Stimulated activated CD4-positive, alpha-beta T cell treated with anti-CD3 and anti-CD28 coated beads, Interleukin-1b, Interleukin-23, amount 100 ng/mL, for 4 hours (primary cell): ENCODE results near the gene POLR1A.

ENCODE experiments used
- DNase-seq, 2 donors: peaks; one replicate each; pipeline ENCODE4 v3.0.0-alpha.2; 2020; ENCODE audit warnings: low read depth in 2 of 2

The POLR1A gene

DNA sequence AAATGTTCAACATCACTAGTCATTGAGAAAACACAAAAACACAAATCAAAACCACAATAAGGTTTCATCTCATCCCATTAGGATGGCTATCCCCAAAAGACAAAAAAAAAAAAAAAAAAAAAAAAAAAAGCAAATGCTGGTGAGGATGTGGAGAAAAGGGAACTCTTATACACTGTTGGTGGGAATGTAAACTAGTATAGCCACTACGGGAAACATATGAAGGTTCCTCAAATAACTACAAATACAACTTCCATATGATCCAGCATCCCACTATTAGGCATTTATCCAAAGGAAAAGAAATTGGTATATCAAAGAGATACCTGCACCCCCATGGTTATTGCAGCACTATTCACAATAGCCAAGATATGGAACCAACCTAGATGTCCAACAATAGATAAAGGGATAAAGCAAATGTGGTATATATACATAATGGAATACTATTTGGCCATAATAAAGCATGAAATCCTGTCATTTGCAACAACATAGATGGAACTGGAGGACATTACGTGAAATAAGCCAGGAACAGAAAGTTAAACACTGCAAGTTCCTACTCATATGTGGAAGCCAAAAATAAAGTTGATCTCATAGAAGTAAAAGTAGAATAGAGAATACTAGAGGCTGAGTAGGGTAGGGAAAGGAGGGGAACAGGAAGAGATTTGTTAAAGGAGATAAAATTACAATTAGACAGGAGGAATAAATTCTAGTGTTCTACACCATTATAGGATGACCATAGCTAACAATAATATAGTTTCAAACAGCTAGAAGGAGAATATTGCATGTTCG lies 8.4 kb downstream of the POLR1A start:
- DNase-seq: no peak

DNA sequence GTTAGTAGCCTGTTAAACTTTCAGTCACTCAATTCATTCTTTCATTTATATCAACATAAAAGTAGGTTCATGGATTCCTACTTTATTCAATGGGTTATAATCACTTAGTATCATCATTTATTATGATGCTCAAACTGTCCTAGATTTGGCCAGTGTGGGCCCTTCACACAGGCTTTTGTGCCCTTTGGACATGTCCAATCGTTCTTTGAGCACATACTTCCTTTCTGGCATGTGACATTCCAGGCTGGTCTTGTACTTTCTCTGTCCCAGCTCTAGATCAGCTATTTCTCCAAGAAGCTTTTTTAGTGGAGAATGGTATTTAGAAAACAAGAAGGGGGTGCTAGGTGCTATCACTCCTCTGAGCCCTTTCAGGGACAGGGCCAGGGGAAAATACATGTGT lies 11.5 kb downstream of the POLR1A start:
- DNase-seq: no peak

DNA sequence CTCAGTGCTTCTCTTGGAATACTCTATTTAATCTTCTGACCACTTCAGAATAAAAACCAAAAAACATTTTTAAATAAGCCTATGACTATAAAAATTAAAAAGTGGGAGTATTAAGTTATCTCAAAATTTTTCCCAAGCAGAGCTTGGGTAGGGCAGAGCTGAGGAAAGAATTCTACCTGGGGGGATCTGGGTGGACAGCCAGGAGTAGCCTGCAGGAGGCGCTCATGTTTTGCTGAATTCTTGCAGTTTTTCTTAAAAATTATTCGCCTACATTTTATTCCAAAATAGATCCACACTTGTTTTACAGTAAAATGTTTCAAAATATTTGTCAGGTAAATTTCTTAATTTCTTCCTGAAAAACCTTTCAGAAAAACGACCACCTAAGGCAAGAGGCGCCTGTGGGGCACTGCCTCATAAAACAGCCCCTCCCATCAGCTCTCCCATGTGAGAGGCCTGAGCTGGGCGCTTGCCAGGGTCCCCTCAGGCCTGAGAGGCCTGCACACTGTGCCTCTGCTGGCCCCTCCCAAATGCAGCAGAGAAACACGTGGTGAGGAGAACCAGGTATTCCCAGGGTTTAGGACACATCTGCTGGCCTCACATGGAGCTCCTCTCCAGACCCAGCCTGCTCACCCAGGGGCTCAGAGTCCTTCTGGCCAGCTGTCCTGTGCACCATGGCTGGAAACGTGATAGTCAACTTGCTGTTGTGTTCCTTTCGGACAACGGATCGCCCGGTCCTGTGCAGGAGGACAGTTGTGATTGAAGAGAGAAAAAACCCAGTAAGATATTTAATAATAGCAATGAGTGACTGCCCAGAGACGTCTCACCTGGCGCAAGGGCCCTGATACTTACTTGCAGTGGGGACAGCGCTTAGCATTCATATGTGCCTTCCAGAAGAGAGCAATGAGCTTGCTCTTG lies 17.5 kb downstream of the POLR1A start:
- no peak for DNase-seq

DNA sequence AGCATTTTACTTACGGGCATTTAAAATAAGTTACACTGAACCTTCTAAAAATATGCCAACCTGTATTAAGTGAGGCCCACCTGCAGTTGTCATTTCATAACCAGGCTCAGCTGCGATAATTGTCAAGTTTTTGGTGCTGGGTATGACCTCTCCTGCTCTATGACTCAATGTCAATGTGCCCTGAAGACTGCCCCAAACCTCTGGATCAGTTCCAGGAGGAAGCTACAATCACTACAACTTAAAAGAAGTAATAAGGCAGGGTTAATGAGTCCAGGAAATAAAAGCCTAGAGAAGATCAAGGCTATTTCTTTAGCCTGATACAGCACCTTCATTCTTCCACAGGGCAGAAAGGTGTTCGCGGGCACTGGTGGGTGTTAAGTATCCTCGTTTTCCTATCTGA lies 22.9 kb downstream of the POLR1A start:
- DNase-seq: no peak

DNA sequence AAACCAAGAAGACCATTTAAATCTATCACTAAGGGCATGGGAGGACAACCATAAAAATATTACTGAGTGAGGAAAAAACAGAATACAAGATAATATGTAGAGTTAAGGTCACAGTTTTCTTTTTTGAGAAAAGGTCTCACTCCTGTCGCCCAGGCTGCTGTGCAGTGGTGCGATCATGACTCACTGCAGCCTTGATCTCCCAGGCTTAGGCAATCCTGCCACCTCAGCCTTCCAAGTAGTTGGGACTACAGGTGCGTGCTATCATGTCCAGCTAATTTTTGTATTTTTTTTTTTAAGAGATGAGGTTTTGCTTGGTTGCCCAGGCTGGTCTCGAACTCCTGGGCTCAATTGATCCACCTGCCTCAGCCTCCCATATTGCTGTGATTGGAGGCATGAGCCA lies 24.0 kb downstream of the POLR1A start:
- DNase-seq: no peak

DNA sequence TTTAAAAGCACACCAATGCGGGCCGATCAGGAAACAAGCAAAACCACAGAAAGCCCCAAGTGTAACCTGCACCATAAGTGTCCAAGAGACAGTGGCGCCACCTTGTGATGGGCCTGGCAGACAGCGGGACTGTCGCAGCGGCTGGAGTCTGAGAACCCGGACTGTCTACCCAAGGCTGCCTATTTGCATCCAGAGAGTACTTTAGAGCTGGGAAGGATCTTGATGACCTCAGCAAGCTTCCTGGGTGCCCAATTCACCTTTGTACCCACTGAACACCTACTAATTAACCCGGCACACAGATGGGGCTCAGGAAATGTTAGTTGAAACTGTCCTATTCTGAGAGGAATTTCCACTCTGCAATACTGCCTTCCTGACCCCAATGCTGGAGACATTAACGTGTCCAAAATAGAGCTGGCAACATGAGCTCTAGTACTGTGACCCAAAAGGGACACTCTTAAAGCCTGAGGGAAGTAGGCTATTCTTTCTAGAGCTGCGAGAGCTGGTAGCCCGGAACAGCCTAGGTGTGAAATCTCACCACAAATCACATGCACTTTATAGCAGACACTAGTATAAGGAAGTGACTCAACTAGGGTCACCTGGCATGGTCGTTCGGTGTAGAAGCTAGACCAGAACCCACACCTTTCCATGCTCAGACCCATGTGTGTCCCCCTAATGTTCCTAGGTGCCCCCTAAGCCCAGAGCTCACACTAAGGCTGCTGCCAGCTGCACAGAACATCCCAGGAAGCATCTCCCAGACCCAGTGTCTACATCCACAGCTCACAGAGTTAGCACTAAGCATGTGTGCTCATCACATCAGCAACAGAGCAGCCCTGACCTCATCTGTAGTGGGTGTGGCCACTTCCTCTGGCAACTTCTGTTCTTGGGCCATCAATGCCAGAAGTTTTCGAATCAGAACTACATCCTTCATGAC lies 25.4 kb downstream of the POLR1A start:
- DNase-seq: peak; percentile 57 to 60

DNA sequence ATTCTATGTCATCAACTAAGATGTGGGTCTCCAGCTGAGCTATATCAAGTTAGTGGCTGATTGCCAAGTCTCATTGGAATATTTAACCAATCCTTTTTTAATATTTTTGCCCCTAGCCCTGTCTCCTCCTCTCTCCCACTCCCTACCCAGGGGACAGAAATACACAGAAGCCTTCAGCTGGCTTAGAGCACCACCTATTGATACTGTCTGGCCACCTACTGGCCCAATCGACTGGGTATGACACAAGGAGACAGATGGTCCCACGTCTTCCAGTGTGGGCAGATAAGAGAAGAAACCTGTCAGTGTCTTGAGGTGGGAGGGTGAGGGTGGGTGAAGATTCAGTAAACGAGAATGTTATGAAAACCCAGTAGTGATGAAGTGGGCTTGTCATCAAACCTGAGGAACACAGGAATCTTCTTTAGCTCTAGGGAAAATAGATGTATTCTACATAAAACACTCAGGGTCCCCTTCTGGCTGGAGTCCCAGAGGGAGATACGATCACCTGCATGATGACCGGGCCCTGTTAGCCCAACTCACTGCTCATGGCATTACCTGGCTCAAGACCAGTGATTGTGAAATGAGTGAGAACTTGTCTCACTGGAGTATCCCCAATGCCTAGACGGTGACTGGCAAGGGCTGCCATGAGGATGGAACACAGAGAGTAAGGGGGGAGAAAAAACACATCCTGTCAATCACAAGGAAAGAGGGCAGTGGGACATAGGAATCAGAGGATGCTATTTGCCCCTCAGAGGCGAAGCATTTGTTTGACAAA lies 26.7 kb downstream of the POLR1A start:
- DNase-seq: no peak

DNA sequence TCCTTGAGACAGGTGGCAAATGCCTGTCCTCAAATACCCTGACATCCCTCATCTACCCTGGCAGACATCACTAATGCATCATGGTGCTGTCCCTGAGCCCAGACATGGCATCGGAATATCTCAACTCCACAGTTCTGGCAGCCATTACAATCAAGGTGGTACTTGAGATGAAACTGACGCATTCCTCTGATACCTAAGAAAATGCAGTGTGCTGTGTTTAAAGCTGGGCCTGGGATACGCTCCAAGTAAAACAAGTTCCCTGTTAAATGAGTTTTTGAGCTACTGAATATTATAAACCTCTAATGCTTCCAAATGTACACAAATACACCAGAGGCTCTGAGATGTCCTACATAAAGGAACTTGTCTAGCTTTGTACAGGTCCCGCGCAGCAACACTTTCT lies 29.8 kb downstream of the POLR1A start:
- DNase-seq: no peak

DNA sequence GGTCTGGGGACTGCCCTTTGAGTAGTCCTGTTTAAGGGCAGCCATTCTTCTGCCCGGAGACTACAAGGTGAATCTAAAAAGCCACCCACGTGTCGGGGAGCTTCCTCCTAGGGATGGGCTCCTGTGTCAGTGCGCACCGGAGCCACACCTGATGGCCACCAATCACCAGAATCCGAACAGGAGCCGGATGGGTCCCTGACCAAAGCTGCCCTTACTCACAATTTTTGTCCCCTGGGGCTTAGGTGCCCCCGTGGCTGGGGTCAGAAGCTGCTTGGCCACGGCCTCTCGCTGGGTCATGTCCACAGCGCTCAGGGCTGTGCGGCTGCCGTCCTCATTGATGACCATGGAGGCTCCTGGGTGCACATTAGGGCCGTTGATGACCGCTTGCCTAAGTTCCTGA lies 30.9 kb downstream of the POLR1A start:
- DNase-seq: no peak

DNA sequence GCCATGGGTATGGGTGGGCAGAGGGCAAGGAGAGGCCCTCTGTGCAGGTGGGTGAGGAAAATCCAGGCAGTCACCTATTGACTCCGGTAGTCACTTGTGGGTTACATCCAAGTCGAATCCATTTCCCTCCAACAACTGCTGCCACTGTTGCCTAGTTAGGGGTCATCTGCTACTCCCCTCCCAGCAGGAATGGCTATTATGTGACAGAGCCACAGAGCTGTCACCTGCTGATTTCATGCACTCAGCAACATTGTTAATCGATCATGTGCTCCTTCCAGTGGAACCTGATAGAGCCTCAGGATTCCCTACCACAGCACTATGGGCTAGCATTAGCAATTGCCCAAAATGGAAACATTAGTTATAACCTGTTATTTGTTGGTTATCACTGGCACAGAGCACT lies 31.4 kb downstream of the POLR1A start:
- no peak for DNase-seq

DNA sequence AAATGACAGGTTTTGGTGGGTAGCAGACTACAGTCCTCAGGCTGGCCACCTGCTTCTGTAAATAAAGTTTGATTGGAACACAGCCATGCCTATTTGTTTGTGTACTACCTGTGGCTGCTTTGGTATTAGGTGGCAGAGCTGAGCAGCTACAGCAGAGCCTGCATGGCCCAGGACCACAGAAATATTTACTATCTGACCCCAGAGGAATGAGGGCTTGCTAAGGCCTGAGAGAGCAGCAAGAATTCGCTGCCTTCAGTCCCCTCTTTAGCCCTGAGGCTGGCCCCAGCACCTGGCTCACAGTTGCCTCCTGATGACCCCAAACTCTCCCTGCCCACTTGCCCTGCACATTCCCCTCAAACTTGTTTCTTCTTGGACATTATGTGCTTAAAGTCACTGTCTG lies 32.5 kb downstream of the POLR1A start:
- DNase-seq: no peak

DNA sequence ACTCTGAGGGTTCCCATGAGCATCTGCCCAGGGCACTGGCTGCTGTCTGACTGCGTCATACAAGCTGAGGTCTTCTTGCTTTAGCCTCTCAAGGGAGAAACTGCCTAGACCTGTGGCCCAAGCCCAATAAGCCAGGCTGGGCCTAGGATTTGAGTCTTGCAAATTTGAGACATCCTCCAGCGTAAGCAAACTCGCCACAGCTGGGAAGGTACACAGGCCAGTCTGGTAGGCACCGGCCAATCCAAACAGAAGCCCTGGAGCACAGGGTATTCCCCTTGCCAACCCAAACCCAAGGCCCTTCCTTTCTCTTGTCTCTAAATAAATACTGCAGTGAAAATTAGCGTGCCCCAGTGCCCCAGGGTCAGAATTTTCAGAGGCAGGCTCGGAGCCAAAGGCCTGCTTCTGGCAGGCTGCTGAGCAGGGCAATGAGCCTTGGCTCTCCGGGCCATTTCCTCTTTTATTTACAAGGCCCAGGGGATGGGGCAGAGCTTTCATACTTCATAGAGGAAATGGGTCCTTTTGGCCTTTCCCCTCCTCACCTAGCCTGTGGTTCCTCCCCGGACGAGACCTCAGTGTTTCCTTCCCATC lies 33.3 kb downstream of the POLR1A start:
- DNase-seq: no peak

DNA sequence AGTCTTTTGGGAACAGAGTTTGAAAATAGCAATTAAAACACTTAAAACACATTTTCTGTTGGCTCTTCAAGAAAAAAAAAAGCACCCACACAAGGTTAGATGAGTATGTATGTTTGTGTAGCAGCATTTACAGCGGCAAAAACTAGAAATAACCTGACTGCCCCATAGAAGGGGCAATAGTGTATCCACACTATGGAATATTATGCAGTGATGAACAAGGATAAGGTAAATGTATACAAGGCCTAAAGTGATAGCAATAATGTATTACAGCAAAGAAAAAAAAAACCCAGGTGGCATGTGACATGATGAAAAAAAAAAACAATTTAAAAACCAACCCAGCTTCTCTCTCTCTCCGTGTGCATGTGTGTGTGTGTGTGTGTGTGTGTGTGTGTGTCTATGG lies 34.8 kb downstream of the POLR1A start:
- no peak for DNase-seq

DNA sequence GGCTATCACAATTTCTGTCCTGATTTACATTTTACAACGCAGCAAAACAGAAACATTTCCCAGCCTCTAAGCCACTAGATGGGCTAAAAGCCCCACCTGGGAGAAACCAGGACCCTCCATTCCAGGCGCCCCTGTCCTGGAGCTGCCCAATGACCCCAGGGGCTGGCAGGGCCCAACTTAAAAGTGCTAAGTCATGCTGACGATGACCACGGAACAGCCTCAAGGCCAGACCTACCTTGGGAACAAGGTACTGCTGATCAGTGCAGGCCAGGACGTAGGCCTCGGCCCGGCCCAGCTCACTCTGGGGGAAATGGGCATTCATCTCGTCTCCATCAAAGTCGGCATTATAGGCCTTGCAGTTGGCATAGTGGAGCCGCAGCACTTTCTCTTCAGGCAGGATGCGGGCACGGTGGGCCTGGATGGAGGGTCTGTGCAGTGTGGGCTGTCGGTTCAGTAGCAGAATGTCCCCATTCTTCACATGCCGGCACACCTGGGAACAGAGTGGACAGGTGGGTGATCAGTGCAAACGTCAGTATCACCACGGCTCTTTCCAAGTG lies 35.8 kb downstream of the POLR1A start:
- DNase-seq: no peak

DNA sequence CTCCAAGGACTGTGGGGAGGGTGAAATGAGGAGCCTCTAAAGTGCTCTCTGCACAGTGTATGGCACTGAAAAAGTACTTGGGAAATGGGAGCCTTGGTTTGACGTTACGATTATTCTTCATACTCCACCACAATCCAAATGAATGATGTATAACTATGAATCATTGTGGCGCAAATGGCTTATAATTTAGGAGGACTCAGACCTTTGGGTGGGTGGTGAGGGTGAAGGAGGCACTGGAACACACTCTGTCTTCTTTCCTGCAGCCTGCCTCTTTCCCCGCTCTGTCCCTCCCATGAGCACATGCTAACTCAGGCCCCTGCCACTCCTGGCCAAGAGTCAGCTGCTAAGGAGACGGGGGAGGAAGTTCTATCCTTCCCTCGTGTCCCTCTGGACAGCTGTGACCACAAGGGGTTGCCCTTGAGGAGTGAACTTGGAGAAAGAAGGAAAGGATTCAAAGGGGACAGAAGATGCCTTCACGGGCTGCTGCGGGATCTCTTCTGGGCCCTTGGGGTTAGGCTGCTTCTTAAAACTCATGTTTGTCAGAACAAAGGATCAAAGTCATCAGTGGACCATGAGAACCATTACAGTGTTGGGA lies 36.5 kb downstream of the POLR1A start:
- no peak for DNase-seq

DNA sequence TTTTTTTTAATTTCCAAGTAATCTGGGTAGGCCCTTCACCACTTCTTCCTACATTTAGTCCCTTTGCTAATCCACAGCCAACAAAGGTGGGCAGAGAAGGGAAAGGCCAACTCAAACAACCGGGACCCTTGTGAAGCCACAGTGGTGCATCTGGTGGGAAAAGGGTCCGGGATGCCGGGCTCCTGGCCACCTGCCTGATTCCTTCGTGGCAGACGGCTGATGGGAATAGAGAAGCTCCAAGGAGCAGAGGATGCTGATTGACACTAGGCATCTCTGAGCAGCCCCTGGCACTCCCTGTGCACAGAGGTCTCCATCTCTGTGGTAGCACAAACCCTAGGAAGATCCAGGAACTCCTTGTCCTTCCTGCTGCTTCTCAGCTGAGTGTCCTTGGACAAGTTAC lies 37.0 kb downstream of the POLR1A start:
- DNase-seq: no peak

DNA sequence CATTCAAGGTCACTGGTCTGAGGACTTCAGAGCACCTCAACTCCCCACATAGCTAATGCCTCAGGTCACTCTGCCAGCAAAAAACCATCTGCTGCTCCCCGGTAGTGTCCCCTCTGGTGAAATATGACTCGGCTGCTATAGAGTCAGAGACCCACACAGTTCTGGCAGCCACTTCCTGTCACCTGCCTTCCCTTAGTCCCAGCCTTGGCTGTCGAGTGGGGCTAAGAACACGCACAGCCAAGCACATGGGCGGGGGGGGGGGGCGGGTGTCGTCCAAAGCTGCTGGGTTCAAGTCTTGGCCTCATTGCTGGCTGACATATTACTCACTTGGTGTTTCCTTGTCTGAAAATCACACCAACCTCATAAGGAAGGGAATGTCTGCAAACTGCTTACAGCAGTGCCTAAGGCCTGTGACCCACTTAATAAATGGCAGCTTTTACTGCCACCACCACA lies 37.5 kb downstream of the POLR1A start:
- no peak for DNase-seq

DNA sequence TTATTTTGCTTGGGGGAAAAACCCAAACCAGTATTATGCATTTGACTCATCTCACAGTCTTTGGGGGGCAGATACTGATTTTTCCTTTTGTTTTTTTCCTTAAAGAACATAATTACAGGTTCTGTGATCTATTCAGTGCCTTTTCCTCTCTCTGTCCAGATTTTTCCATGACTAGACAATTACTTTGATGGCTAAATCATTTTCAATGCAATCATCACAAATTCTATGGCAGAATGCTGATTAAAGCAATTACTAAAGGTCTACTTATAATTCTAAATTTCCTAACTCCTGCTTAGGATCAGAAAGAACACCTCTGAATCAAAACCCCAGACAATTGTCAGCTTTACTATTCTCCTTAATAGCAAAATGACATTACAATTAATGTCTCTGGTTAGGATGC lies 38.8 kb downstream of the POLR1A start:
- DNase-seq: no peak

DNA sequence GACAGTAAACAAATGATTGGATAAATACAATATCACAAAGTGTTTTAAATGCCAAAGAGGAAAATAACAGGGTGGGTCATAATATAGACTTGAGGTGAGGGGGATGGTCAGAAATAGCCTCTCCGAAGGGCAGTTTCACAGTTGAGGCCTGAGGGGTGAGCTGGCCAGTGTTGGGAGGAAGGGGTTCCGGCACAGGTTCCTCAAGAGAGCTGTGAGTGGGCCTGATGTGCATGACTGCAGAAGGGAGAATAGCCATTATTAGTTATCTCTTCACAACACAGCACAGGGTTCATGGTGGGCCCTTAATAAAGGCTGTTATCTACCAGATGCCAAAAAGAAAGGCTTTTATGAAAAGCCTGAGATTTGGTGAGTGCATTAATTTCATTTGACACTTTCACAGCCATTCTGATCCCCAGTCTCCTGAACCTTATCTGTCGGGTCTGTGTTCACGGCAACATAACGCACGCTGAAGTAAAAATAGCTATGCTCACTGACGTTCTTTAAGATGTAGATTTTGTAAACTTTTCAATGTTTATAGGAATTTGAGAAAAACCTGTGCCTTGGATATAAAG lies 39.6 kb downstream of the POLR1A start:
- DNase-seq: no peak

DNA sequence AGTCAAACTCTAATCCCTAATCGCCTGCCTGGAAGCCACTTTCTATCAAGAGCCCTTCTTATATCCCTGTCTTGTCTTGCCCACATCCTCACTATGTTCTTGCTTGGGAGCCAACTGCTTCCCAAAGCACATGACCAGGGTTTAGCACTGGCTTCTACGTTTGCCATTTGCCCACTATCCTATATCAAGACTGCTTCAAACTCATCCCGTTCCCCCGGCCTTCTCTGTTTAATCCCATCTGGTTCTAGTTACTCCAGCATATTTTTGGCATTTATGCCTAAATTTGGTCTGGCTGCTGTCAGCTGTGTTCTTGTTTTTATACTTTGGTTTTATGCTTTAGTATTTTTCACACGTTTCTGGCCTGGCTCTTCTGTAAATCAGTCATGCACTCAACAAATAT lies 40.2 kb downstream of the POLR1A start:
- no peak for DNase-seq
